ENCODE measurements around the gene PACSIN1. TPM values are rescaled to one million over a fixed set of nuclear protein-coding genes. Genes with fewer than 3 reads are reported as not detected.

PACSIN1 gene
- total RNA-seq, 1 experiment from 2014 or later, result not detected

- no peak for DNase-seq (ENCODE audit: low spot score)
Observed at GRCh38 chr6:34581561-34581920, 115.7 kb downstream of the PACSIN1 start.

- DNase-seq (ENCODE audit: low spot score), result no peak
Observed at GRCh38 chr6:34583461-34583860, 117.6 kb downstream of the PACSIN1 start.

GRCh38 chr6:34583861-34584604, 118.2 kb downstream of the PACSIN1 start:
- DNase-seq (ENCODE audit: low spot score), result no peak

GRCh38 chr6:34584694-34585093, 118.8 kb downstream of the PACSIN1 start:
- no peak for DNase-seq (ENCODE audit: low spot score)

Other genes with a start within 250 kb of the PACSIN1 start
- 72.3 and 117 TPM in 2 replicates for gene HMGA1, start 229.2 kb upstream of the PACSIN1 start, total RNA-seq (2014; rRNA removed; shearing (Covaris generic))
- 49.6 and 70.8 TPM in 2 replicates for gene SMIM29, start 217.1 kb upstream of the PACSIN1 start, total RNA-seq (2014; rRNA removed; shearing (Covaris generic))
- 12.8 and 13.1 TPM in 2 replicates for gene NUDT3, start 73.4 kb upstream of the PACSIN1 start, total RNA-seq (2014; rRNA removed; shearing (Covaris generic))
- gene RPS10, start 40.0 kb upstream of the PACSIN1 start, total RNA-seq (2014; rRNA removed; shearing (Covaris generic)), result 1,978 and 2,323 TPM in 2 replicates
- gene SPDEF, start 90.3 kb downstream of the PACSIN1 start, total RNA-seq (2014; rRNA removed; shearing (Covaris generic)), result not detected in 2 replicates
- gene ILRUN, start 230.7 kb downstream of the PACSIN1 start, total RNA-seq (2014; rRNA removed; shearing (Covaris generic)), result 37.8 and 40.5 TPM in 2 replicates